HepG2 (cell line): ENCODE data around the gene CTDSPL2. TPM values are rescaled to one million over a fixed set of nuclear protein-coding genes. Genes with fewer than 3 reads are reported as not detected.

Experiments
- ADNP ChIP-seq: sonication (generic); formaldehyde crosslinking; IDR thresholded peaks from 2 replicates; pipeline ENCODE4 v1.4.0; 2020; ENCODE audit warnings: missing genetic modification reagents
- ARNTL ChIP-seq: sonication (generic); formaldehyde crosslinking; IDR thresholded peaks from 2 replicates; pipeline ENCODE4 v1.4.0; 2020; ENCODE audit warnings: mild to moderate bottlenecking, missing genetic modification reagents
- GABPB1 ChIP-seq: IDR thresholded peaks from 2 replicates; pipeline ENCODE4 v1.6.1; 2016; ENCODE audit warnings: mild to moderate bottlenecking, missing genetic modification reagents, moderate library complexity, missing compliant biosample characterization
- HDAC2 ChIP-seq: sonication (generic); formaldehyde crosslinking; IDR thresholded peaks from 2 replicates; pipeline ENCODE4 v1.4.0; 2020; ENCODE audit warnings: missing genetic modification reagents
- HES4 ChIP-seq: sonication (generic); formaldehyde crosslinking; IDR thresholded peaks from 2 replicates; pipeline ENCODE4 v1.9.0; 2021; ENCODE audit warnings: mild to moderate bottlenecking, missing genetic modification reagents, borderline replicate concordance
- HMGA1 ChIP-seq: sonication (generic); formaldehyde crosslinking; conservative IDR thresholded peaks from 2 replicates; pipeline ENCODE4 v1.4.0; 2020; ENCODE audit warnings: missing genetic modification reagents
- KLF15 ChIP-seq: sonication (generic); formaldehyde crosslinking; IDR thresholded peaks from 2 replicates; pipeline ENCODE4 v1.8.1; 2023; ENCODE audit warnings: borderline replicate concordance, mild to moderate bottlenecking, inconsistent platforms, missing genetic modification reagents, mixed read lengths
- NBN ChIP-seq: fragments of 450-650 bp; conservative IDR thresholded peaks from 2 replicates; pipeline ENCODE4 v1.6.1; 2017
- PAF1 ChIP-seq: IDR thresholded peaks from 2 replicates; pipeline ENCODE4 v1.6.1; 2016; ENCODE audit warnings: missing genetic modification reagents, missing compliant biosample characterization
- POLR2AphosphoS5 ChIP-seq: IDR thresholded peaks from 2 replicates; pipeline ENCODE4 v1.6.1; 2012; ENCODE audit warnings: low read depth, low read length
- RBFOX2 ChIP-seq: fragments of 200-400 bp; formaldehyde crosslinking; IDR thresholded peaks from 2 replicates; pipeline ENCODE4 v1.6.1; 2017; ENCODE audit warnings: low read depth, mild to moderate bottlenecking, low read length
- STAG1 ChIP-seq: sonication (generic); formaldehyde crosslinking; IDR thresholded peaks from 2 replicates; pipeline ENCODE4 v1.4.0; 2020; ENCODE audit warnings: missing genetic modification reagents
- TAF1 ChIP-seq: sonication (generic); formaldehyde crosslinking; IDR thresholded peaks from 2 replicates; pipeline ENCODE4 v1.4.0; 2020; ENCODE audit warnings: missing genetic modification reagents
- XRCC5 ChIP-seq: fragments of 200-400 bp; formaldehyde crosslinking; optimal IDR thresholded peaks from 2 replicates; pipeline ENCODE3; 2017; ENCODE audit warnings: mild to moderate bottlenecking, low read length
- ZC3H13 ChIP-seq: sonication (generic); formaldehyde crosslinking; IDR thresholded peaks from 2 replicates; pipeline ENCODE4 v1.8.1; 2023; ENCODE audit warnings: mild to moderate bottlenecking, missing genetic modification reagents, moderate library complexity
- ZIK1 ChIP-seq: sonication (generic); formaldehyde crosslinking; IDR thresholded peaks from 2 replicates; pipeline ENCODE4 v1.5.0; 2020; ENCODE audit warnings: mild to moderate bottlenecking, low read depth, missing genetic modification reagents, borderline replicate concordance
- ZNF121 ChIP-seq: sonication (generic); formaldehyde crosslinking; IDR thresholded peaks from 2 replicates; pipeline ENCODE4 v1.5.0; 2020; ENCODE audit warnings: mild to moderate bottlenecking, missing genetic modification reagents
- ZNF224 ChIP-seq: sonication (generic); formaldehyde crosslinking; IDR thresholded peaks from 2 replicates; pipeline ENCODE4 v1.5.0; 2020; ENCODE audit warnings: mild to moderate bottlenecking, missing genetic modification reagents
- ZNF280B ChIP-seq: sonication (generic); formaldehyde crosslinking; IDR thresholded peaks from 2 replicates; pipeline ENCODE4 v1.5.0; 2020; ENCODE audit warnings: missing genetic modification reagents, mild to moderate bottlenecking, borderline replicate concordance
- ZNF451 ChIP-seq: sonication (generic); formaldehyde crosslinking; IDR thresholded peaks from 2 replicates; pipeline ENCODE4 v1.5.0; 2020; ENCODE audit warnings: mild to moderate bottlenecking, missing genetic modification reagents
- ZNF891 ChIP-seq: sonication (generic); formaldehyde crosslinking; IDR thresholded peaks from 2 replicates; pipeline ENCODE4 v1.5.0; 2020; ENCODE audit warnings: mild to moderate bottlenecking, missing genetic modification reagents
- ZSCAN31 ChIP-seq: sonication (generic); formaldehyde crosslinking; IDR thresholded peaks from 2 replicates; pipeline ENCODE4 v1.5.0; 2020; ENCODE audit warnings: low read depth, mild to moderate bottlenecking, missing genetic modification reagents
- polyA plus RNA-seq, 8 experiments: library from polyadenylated mRNA; depleted of rRNA in 3 of 8; stranded (reverse) in 7 of 8; unstranded in 1 of 8; fragments of >200 nt; fragmentation: Illumina TruSeq in 4 of 8; extraction: Trizol in 4 of 8; gene quantifications; 2 replicates each; pipeline versions ENCODE4 v1.2.1 to v1.2.3, GENCODE V29; 2011 to 2016; ENCODE audit warnings: low read depth in 4 of 8, missing spikeins in 1 of 8, mixed read lengths in 1 of 8; ENCODE audit not compliant: insufficient read depth in 1 of 8
- total RNA-seq, 5 experiments: library from RNA; depleted of rRNA; stranded (reverse); fragments of >200 nt; fragmentation: Illumina TruSeq; extraction: Trizol; gene quantifications; 2 replicates each; pipeline ENCODE4 v1.2.3, GENCODE V29; 2016; ENCODE audit warnings: low read depth in 1 of 5
- TF ChIP-seq, protein P1 (sequence below): sonication (generic); formaldehyde crosslinking; IDR thresholded peaks from 2 replicates; pipeline ENCODE4 v1.8.0; 2022; ENCODE audit warnings: mild to moderate bottlenecking, missing genetic modification reagents; ENCODE audit not compliant: insufficient replicate concordance
- TF ChIP-seq, protein P2 (sequence below): sonication (generic); formaldehyde crosslinking; IDR thresholded peaks from 2 replicates; pipeline ENCODE4 v1.4.0; 2020; ENCODE audit warnings: mild to moderate bottlenecking, missing genetic modification reagents
- TF ChIP-seq, protein P3 (sequence below): sonication (generic); formaldehyde crosslinking; IDR thresholded peaks from 2 replicates; pipeline ENCODE4 v1.4.0; 2020; ENCODE audit warnings: missing genetic modification reagents

Gene CTDSPL2
- total and polyA plus RNA-seq, 2 of the 13 experiments (the other 11 are each of a cell fraction or from before 2014, with no cell fraction given) = 37.4 to 56.2 TPM

- TF ChIP-seq ZC3H13 (CRISPR knock-in tag) (0 out of 2 replicates have a peak, but pooled peaks have one; percentile 52), TAF1 (CRISPR knock-in tag) (0 out of 2 replicates have a peak, but pooled peaks have one; percentile 8), ADNP (CRISPR knock-in tag) (no peak), NBN (no peak), ZNF280B (peak; percentile 17; the same call in 1 of the 2 replicates), RBFOX2 (peak; percentile 71), HDAC2 (CRISPR knock-in tag) (peak; percentile 4; the same call in 1 of the 2 replicates), KLF15 (CRISPR knock-in tag) (peak; percentile 76; the same call in 1 of the 2 replicates), ZSCAN31 (CRISPR knock-in tag) (peak; percentile 16; the same call in 1 of the 2 replicates), XRCC5 (peak; percentile 79), STAG1 (CRISPR knock-in tag) (0 out of 2 replicates have a peak, but pooled peaks have one; percentile 5), ZNF891 (CRISPR knock-in tag) (no peak; the same call in 1 of the 2 replicates), GABPB1 (CRISPR knock-in tag) (peak; percentile 70), POLR2AphosphoS5 (peak; percentile 75), ZNF224 (CRISPR knock-in tag) (peak; percentile 87; the same call in 1 of the 2 replicates), ZIK1 (CRISPR knock-in tag) (peak; percentile 70; the same call in 1 of the 2 replicates), PAF1 (CRISPR knock-in tag) (no peak), ARNTL (CRISPR knock-in tag) (peak; percentile 36; the same call in 1 of the 2 replicates), ZNF451 (no peak; the same call in 1 of the 2 replicates), HMGA1 (CRISPR knock-in tag) (no peak), ZNF121 (no peak), HES4 (CRISPR knock-in tag) (0 out of 2 replicates have a peak, but pooled peaks have one; percentile 56)
- TF ChIP-seq, protein P1, sequence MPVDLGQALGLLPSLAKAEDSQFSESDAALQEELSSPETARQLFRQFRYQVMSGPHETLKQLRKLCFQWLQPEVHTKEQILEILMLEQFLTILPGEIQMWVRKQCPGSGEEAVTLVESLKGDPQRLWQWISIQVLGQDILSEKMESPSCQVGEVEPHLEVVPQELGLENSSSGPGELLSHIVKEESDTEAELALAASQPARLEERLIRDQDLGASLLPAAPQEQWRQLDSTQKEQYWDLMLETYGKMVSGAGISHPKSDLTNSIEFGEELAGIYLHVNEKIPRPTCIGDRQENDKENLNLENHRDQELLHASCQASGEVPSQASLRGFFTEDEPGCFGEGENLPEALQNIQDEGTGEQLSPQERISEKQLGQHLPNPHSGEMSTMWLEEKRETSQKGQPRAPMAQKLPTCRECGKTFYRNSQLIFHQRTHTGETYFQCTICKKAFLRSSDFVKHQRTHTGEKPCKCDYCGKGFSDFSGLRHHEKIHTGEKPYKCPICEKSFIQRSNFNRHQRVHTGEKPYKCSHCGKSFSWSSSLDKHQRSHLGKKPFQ (CRISPR knock-in tag) = no peak
- TF ChIP-seq, protein P2, sequence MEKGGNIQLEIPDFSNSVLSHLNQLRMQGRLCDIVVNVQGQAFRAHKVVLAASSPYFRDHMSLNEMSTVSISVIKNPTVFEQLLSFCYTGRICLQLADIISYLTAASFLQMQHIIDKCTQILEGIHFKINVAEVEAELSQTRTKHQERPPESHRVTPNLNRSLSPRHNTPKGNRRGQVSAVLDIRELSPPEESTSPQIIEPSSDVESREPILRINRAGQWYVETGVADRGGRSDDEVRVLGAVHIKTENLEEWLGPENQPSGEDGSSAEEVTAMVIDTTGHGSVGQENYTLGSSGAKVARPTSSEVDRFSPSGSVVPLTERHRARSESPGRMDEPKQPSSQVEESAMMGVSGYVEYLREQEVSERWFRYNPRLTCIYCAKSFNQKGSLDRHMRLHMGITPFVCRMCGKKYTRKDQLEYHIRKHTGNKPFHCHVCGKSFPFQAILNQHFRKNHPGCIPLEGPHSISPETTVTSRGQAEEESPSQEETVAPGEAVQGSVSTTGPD (CRISPR knock-in tag) = peak; percentile 63; the same call in 1 of the 2 replicates
- TF ChIP-seq, protein P3, sequence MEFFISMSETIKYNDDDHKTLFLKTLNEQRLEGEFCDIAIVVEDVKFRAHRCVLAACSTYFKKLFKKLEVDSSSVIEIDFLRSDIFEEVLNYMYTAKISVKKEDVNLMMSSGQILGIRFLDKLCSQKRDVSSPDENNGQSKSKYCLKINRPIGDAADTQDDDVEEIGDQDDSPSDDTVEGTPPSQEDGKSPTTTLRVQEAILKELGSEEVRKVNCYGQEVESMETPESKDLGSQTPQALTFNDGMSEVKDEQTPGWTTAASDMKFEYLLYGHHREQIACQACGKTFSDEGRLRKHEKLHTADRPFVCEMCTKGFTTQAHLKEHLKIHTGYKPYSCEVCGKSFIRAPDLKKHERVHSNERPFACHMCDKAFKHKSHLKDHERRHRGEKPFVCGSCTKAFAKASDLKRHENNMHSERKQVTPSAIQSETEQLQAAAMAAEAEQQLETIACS (CRISPR knock-in tag) = no peak
These were observed 109.0 kb downstream of the CTDSPL2 start (continued) for GRCh38 chr15:44536302-44536961.
